Activated gamma-delta T cell treated with Interleukin-2 at 50 U/mL for 16 hours (primary cell): ENCODE data around the gene SLC39A11.
"Not testable (repeated sequence)": the region's sequence is repeated elsewhere in the genome, so short reads cannot be mapped to it uniquely, and the experiment has no call there.

Source experiments
- DNase-seq: peaks from one replicate; pipeline ENCODE4 v3.0.0-alpha.2; 2020

Gene SLC39A11

DNA sequence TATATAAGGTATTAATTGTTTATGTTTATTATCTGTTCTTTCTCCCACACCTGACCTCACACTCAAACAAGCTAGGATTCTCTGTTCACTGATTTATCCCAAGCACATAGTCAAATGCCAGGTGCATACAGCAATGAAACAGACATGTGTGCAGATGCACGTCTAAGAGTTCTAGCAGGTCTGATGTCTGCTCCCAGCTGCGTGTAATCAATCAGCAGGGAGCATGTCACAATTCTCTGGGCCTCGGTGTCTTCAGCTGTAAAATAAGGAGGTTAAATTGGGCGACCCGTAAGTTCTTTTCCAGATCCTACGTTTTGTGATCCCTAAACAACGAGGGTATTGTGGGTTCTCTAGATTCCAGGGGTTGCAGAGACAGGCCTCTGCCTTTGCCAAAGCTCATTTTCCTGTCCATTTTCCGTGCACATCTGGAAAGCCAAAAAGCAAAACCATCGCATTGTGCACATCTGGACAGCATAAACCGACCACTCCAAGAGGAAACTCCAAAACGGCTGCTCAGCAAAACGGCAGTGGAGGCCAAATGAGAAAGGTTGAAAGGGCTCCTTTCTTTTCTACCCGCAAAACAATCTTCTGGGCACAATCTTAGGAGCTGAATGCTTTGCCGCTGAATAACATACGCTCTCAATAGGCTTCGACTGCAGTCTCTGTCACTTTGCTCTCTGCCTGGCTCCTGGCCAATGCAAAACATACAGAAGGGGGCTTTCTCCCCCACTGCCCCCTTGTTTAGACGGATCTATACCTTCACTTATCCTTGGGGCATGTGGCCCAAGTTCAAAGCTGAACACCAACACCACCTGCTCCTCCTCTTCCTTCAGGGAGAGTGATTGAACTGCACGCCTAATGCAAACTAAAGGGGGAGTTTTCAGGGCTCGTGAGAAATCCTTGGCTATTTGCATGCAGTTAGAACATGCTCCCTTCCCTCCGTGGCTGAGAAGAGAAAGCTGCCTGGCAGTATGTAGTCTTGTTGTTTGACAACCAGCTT lies 426.3 kb downstream of the SLC39A11 start:
- no peak for DNase-seq

DNA sequence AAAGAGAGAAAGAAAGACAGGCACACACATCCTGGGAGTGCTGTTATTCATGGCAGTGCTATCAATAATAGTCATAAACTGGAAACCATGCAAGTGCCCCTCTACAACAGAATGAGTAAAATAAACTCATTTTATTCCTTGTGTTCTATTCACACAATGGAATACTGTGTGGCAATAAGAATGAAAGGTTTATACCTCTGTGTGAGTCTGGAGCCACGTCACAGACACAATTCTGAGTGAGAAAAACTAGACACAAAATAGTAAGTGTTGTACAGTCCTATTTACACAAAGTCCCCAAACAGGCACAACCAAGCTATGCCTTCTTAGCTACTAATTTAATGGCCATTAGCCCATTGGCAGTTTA lies 429.7 kb downstream of the SLC39A11 start:
- DNase-seq = no peak

DNA sequence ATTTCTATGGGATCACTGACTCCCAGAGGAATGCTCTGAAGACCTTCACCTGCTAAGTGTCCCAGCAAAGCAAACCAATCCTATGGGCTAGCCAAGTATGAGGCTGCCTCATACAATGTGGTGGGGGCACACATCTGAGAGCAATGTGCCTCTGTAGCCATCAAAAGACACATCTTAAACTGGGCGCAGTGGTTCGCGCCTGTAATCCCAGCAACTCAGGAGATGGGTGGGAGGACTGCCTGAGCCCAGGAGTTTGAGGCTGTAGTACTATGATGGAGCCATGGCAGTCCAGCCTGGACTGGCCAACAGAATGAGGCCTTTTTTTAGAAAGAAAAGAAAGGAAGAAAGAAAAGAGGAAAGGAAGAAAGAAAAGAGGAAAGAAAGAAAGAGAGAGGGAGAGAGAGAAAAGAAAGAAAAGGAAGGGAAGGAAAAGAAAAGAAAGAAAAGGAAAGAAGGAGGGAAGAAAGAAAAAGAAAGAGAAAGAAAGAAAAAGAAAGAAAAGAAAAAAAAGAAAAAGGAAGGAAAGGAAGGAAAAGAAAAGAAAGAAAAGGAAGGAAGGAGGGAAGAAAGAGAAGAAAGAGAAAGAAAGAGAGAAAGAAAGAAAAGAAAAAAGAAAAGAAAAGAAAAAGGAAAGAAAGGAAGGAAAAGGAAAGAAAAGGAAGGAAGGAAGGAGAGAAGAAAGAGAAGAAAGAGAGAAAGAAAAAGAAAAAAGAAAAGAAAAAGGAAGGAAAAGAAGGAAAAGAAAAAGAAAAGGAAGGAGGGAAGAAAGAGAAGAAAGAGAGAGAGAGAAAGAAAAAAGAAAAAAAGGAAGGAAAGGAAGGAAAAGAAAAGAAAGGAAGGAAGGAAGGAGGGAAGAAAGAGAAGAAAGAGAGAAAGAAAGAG lies 430.3 kb downstream of the SLC39A11 start:
- no peak for DNase-seq

DNA sequence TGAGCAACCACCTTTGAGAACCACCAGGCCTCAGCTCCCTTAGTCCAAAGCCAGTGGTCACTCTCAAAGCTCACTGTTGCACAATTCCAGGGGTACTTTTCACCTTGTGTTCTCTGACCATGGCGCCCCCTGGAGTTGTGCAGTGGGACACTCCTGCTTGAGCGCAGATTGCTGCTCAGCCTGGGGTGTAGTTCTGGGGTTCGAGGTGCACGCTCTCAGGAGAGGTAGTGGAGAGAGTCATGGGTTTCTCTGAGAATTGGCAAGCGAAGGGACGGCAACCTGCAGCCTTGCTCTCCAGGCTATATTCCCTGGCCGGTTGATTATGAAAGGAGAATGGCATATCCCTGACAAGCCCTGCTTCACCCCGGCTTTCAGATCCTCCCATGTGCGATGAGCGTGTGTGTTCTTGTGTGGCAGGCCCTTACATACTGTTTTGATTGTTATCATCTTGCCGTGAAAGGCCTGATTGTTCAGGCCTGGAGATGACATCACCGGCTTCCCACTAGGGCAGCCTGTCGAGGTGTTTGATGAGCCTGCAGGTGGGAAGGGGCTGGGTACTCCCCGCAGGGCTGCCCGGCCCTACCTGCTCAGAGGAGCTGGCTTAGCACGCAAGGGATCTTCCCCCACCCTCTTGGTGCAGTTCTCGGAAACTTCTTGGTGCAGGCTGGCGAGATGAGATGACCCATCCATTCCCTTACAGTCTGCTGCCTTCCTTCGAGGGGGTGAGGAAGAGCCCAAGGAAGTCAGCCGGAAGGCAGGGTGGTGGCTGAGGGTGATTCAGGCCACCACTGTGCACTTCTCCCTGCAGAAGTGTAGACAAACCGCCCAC lies 431.2 kb downstream of the SLC39A11 start:
- no peak for DNase-seq

DNA sequence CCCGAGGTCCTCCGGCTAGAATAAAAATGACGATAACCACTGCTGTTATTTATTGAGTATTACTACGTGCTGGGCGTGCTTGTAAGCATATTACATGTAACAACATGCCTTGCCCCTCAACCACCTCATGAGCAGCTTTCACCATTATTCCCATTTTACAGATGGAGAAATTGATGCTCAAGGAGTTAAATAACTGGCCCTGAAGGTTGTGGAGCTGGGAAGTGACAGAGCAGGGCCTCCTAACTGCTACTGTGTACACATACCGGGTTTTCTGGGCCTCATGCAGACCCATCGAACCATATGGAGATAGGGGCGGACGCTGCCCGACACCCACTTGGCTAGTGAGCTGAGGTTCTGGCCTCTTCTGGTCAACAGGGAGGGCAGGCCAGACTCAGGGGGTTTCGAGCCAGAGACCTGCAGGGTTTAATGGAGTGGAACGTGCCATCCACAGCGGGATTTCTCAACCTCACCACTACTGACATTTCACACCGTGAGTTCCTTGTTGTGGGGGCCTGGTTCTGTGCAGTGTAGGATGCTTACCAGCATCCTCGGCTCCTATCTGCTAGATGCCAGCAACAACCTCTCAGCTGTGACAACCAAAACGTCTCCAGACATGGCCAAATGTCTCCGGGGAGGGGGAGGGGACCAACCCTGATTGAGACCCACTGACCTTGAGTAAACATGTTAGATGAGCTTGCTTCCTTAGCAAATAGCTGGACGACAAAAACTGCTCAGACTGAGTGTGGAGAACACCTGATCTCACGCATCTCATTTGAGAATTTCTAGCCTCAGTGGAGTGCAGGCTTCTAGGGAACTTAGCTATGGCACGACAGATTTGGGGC lies 432.0 kb downstream of the SLC39A11 start:
- no peak for DNase-seq

DNA sequence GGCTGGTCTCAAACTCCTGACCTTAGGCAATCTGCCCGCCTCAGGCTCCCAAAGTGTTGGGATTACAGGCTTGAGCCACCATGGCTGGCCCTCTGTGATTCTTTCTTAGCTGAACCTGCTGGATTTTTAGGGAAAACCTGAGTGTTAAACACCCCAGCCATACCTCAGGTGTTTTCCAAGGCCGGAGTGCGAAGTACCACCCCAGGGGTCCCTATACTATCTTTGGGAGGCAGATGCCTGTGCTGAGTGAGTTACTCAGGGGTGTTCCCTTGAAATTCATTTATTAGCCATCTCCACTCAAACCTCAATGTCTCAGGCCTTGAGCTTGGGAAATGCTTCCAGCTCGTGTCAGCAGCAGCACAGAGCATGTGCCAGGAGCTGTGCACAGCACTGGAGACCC lies 432.7 kb downstream of the SLC39A11 start:
- DNase-seq = no peak

- DNase-seq = no peak
These were observed 433.8 kb downstream of the SLC39A11 start for GRCh38 chr17:72658675-72659074.

DNA sequence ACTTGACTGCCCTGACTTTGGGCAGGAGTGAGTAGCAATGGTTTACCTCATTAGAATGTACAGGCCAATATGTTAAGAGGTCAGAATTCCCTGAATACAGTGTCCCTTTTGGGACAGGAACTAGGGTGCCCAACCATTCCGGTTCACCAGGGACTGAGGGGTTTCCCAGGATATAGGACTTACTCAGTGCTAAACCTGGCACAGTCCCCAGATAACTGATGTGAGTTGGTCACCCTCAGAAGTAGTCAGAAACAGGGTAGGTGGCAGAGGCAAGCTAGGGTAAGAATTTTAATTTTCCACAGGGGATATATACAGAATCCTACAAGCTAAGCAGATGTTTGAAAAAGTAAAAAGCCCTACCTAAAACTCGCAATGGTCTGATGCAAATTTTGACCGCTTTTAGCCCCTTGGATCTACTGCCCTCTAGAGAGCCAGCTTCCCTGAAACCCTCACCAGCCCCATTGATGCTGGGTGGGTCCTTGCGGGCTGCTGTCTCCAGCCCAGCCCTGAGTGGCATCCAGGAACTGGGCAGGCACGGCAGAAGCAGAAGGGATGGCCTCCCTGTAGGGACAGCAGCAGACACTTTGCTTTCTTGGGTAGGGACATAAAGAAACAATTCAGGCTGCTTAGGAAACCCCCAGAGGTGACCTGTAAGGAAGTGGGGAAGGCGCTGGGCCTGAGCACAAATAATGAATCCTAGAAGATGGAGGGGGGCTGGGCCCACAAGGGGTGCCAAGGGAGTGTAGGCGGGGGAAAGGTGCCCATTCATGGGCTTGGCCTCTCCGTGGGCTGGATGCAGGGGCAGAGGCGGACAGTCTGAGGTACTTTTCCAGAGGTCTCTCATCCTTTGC lies 434.8 kb downstream of the SLC39A11 start:
- no peak for DNase-seq

DNA sequence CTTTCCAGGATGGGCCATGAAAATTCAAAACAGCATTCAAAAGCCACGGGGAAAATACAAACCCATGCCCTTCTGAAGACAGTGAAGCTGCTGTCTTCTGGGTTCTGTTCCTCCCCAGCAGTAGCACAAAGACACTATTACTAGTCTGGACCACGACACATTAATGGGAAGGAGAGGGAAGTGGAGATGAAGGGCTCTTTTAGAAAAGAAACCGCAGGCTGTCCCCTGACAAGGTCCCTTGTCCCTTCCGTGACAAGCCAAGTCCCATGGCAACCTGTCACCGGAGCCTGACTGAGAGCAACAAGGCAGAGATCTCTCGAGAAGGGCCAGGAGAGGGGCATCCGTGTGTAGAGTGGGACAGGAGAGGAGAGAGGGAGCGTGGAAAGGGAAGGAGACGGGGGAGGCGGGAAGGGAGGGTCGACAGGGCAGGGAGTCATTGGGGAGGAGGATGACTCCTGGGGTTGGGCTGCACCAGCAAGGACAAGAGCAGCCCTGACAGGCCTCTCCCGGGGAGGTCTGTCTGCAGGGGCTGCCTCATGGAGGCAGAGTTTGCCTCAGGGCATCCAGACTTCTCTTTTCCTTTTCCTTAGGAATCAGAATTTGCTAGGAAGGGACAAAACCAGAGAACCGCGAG lies 436.2 kb downstream of the SLC39A11 start:
- no peak for DNase-seq

- no peak for DNase-seq
These were observed 437.8 kb downstream of the SLC39A11 start for GRCh38 chr17:72654706-72655105.

- no peak for DNase-seq
These were observed 440.5 kb downstream of the SLC39A11 start for GRCh38 chr17:72651988-72652387.

- DNase-seq = no peak
These were observed 443.8 kb downstream of the SLC39A11 start for GRCh38 chr17:72648702-72649101.

GRCh38 chr17:72646176-72646575 lies 446.3 kb downstream of the SLC39A11 start:
- DNase-seq = no peak

GRCh38 chr17:72644492-72644891 lies 448.0 kb downstream of the SLC39A11 start:
- no peak for DNase-seq

DNA sequence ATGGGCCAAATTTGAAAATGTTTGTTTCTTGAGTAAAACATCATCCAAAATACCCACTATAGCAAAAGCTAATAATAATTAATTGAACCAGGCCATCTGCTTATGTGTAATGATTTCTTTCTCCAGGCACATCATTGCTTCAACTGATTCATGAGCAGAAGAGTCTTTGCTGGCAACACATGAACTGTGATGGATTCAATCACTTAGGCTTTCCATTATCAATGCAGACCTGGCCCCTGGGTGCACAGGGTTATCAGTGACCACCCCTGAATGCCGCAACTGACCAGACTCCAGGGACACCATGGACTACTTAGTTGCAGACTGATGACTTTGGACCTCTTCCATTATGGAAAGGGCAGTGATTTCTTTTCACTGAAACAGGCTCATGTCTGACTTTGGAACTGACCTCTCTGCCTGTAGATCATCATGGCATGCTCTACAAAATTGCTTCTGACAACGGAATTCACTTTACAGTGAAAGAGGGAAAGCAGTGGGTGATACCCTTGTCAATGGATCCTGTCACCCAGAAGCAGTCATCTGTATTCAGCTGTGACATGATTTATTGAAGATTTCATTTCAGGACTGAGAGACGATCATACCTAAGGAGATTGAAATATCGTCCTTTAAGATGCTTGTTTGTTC lies 448.8 kb downstream of the SLC39A11 start:
- DNase-seq = no peak

DNA sequence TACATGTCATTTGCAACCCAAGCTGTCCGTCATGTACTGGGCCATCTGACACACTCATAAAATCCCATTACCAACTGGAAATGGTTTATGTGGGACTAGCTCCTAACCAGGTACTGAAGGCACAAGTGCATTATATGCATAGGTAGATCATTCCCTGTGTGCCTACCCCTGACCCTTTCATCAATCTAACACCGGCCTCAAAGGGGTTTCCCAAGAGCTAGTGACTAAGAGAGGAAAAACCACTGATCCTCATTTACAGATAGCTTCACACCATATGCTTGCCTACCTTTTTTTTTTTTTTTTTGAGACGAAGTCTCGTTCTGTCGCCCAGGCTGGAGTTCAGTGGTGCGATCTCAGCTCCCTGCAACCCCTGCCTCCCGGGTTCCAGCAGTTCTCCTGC lies 449.8 kb downstream of the SLC39A11 start:
- no peak for DNase-seq

- no peak for DNase-seq
These were observed 451.9 kb downstream of the SLC39A11 start for GRCh38 chr17:72640415-72641165.

DNA sequence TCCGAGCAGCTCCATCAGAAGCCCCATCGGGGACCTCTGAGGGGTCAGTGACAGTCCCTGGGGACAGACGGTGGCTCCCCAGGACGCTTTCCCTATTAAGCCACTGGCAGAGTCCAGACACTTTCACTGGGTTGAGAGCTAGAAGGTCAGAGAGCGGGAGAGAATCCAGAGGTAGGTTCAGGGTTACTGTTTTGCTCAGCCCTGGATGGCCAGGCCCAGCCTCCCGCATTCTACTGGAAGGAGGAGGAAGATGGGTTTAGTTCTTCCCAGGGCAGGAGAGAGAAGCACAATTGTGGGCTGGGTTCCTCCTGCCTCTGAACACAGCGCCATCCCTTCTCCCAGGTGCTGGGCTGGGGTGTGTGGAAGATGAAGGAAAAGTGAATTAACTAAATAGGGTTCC lies 452.8 kb downstream of the SLC39A11 start:
- no peak for DNase-seq

- not testable (repeated sequence) for DNase-seq
These were observed 453.6 kb downstream of the SLC39A11 start for GRCh38 chr17:72638932-72639331.
